NCI-H2227 (cell line): Measurements from ENCODE around the gene PATJ.
"Not testable (repeated sequence)": the region's sequence is repeated elsewhere in the genome, so short reads cannot be mapped to it uniquely, and the experiment has no call there.

ENCODE experiments used
- DNase-seq: peaks from one replicate; lab custom pipeline; 2025; ENCODE audit not compliant: unreplicated experiment; lab: John Stamatoyannopoulos, UW

PATJ gene

GRCh38 chr1:61819421-61819820 is 77.1 kb downstream of the PATJ start:
- DNase-seq = no peak

GRCh38 chr1:61825393-61825792 is 83.1 kb downstream of the PATJ start:
- DNase-seq = no peak

GRCh38 chr1:61828805-61829204 is 86.5 kb downstream of the PATJ start:
- no peak for DNase-seq

- no peak for DNase-seq
Measured at GRCh38 chr1:61836649-61837048, 94.4 kb downstream of the PATJ start.

- DNase-seq = not testable (repeated sequence)
Measured at GRCh38 chr1:61837607-61838006, 95.3 kb downstream of the PATJ start.

GRCh38 chr1:61839679-61840078 is 97.4 kb downstream of the PATJ start:
- DNase-seq = no peak

- no peak for DNase-seq
Measured at GRCh38 chr1:61842036-61842435, 99.8 kb downstream of the PATJ start.

- peak; percentile 5 for DNase-seq
Measured at GRCh38 chr1:61842863-61843514, 100.7 kb downstream of the PATJ start.

GRCh38 chr1:61844006-61844405 is 101.7 kb downstream of the PATJ start:
- DNase-seq = no peak

GRCh38 chr1:61844664-61845063 is 102.4 kb downstream of the PATJ start:
- not testable (repeated sequence) for DNase-seq

GRCh38 chr1:61851235-61851634 is 109.0 kb downstream of the PATJ start:
- no peak for DNase-seq

- DNase-seq = peak; percentile 77
Measured at GRCh38 chr1:61851849-61852669, 109.8 kb downstream of the PATJ start.

- no peak for DNase-seq
Measured at GRCh38 chr1:61852670-61853015, 110.4 kb downstream of the PATJ start.

- peak; percentile 7 for DNase-seq
Measured at GRCh38 chr1:61853583-61853982, 111.3 kb downstream of the PATJ start.

- no peak for DNase-seq
Measured at GRCh38 chr1:61864489-61864888, 122.2 kb downstream of the PATJ start.

GRCh38 chr1:61865646-61866220 is 123.5 kb downstream of the PATJ start:
- no peak for DNase-seq

- no peak for DNase-seq
Measured at GRCh38 chr1:61869691-61870109, 127.4 kb downstream of the PATJ start.

- DNase-seq = no peak
Measured at GRCh38 chr1:61872206-61872605, 129.9 kb downstream of the PATJ start.

GRCh38 chr1:61873581-61873980 is 131.3 kb downstream of the PATJ start:
- no peak for DNase-seq

GRCh38 chr1:61873994-61874393 is 131.7 kb downstream of the PATJ start:
- no peak for DNase-seq

- DNase-seq = no peak
Measured at GRCh38 chr1:61875198-61875597, 132.9 kb downstream of the PATJ start.

- DNase-seq = not testable (repeated sequence)
Measured at GRCh38 chr1:61879887-61880474, 137.7 kb downstream of the PATJ start.
